ENCODE measurements around the gene EIF4EBP2.

GRCh38 chr10:70381471-70382421 is 22.2 kb upstream of the EIF4EBP2 start:
- TF ChIP-seq CTCF (conservative IDR thresholded peaks at IDR 0.05) (no peak), ZFX (IDR thresholded peaks at IDR 0.05) (0 out of 2 replicates have a peak, but pooled peaks have one; percentile 50)
